ENCODE results near the gene NUCB2. TPM values are rescaled to one million over a fixed set of nuclear protein-coding genes. Genes with fewer than 3 reads are reported as not detected.

The NUCB2 gene
- total and polyA plus RNA-seq, 12 donors: 41.8 to 339 (median 85.5) TPM

DNA sequence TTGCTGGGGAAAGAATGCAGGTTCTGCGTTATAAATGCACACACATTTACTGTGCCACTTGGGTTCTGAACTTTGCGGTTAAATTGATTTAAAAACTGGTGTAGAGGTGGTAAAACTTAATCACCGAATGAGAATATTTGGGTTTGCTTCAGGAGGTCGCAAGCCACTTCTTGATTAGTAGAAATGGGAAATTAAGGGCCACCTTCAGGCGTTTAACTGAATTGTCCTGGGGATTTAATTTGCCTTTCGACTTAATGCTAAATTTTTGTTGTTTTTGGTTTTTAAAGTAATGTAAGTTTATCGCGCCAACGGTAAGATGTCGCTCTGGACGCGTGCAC lies 74.6 kb downstream of the NUCB2 start:
- Histone ChIP-seq H3K36me3 (replicated peaks in 1 of 2) (no peaks in the 10 kb centered on the region), H3K27me3 (no peaks in the 10 kb centered on the region), H3K9me3 (replicated peaks in 1 of 3) (no peaks in the 10 kb centered on the region), H3K27ac (peak overlapping the region in 2 of 5 donors; percentile 46 to 61), H3K4me3 (peak overlapping the region in 2 of 4 donors; percentile 45 to 55), H3K4me1 (replicated peaks in 1 of 2) (peaks cover 8 to 20% of the 10 kb centered on the region in 2 donors)
- DNase-seq: no peak
- intact Hi-C loops (cut with DNase I): loop anchor here in 1 of 2 donors (10.0 kb wide), 1 partner anchor 126 kb away; no protein-coding TSS in a partner anchor
- 20 to 26% (median 25%) methylated on average over 12 of the region's 12 CpGs for WGBS, 4 donors
- TF ChIP-seq POLR2A (IDR thresholded peaks at IDR 0.05) (no peak), CTCF (IDR thresholded peaks at IDR 0.05) (peak in 3 of 6 experiments; percentile 19 to 27 (median 23))

- H3K27ac ChIP-seq: peak within 1 kb of the TSS in 3 of 5 donors; percentile 28 to 84 (median 61)
- H3K9me3 ChIP-seq (replicated peaks in 1 of 3): no peaks in the 10 kb centered on the region
- H3K4me1 ChIP-seq (replicated peaks in 1 of 2): peaks cover 8 to 20% of the 10 kb centered on the region in 2 donors
- no peaks in the 10 kb centered on the region for H3K36me3 ChIP-seq (replicated peaks in 1 of 2)
- no peaks in the 10 kb centered on the region for H3K27me3 ChIP-seq
- peak in 1 of 2 donors; percentile 19 for TF ChIP-seq POLR2A (IDR thresholded peaks at IDR 0.05)
- no peak for TF ChIP-seq CTCF (IDR thresholded peaks at IDR 0.05)
- peak within 1 kb of the TSS in 2 of 4 donors; percentile 45 to 55 for H3K4me3 ChIP-seq
- 1% methylated on average over 28 to 61 of the region's 61 CpGs for WGBS, 4 donors
- intact Hi-C loops (cut with DNase I): loop anchor here in 1 of 2 donors (10.0 kb wide), 1 partner anchor 127 kb away; no protein-coding TSS in a partner anchor
- DNase-seq: peak; percentile 52 to 77 (median 65)
Measured at GRCh38 chr11:17351510-17352176, 75.1 kb downstream of the NUCB2 start, which contains the start of gene NCR3LG1. TSS of gene NCR3LG1 (plus strand) at chr11:17351800. CDS start at chr11:17351970, 170 bp downstream.

DNA sequence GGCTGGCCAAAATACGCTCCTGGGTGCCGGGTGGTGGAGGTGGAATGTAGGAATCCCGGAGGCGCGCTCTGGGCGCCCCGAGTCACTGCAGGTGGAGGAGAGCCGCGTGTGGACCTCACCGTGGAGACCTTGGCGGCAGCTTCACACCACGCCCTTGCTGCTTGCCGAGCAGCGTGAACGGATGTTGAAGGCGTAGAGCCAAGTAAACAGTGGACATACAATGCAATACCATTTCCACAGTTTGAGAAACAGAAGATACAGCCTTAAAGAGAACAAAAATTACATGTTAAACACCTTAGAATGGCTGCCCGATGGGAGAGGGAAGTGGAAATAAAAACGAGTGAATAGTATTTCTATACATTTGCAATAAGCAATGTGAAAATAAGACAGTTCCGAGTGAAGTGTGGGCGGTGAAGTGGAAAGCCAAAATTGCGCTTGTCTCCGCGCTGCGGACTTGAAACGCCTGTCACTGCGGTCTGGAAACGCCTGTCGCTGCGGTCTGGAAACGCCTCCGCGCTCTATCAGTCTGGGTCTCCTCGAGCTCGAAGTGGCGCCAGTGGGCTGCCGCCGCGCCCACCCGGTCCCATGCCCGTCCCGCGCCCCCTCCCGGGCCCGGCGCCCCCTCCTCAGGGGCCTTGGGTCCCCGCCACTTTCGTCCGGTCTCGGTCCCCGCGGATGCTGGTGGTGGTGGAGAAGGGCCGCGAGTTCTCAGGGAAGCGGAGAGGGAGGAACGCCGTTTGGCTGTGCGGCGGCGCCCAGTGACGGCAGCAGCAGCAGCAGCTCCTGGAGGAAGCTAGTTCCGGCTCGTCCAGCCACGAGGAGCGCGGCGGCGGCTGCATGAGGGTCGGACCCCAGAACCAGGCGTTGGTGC lies 76.6 kb downstream of the NUCB2 start:
- peak overlapping the region; percentile 9 to 84 (median 76) for H3K27ac ChIP-seq
- TF ChIP-seq CTCF (IDR thresholded peaks at IDR 0.05) (peak in 1 of 6 experiments; percentile 2), POLR2A (IDR thresholded peaks at IDR 0.05) (peak in 1 of 2 donors; percentile 57)
- peaks cover 8 to 20% of the 10 kb centered on the region in 2 donors for H3K4me1 ChIP-seq (replicated peaks in 1 of 2)
- H3K9me3 ChIP-seq (replicated peaks in 1 of 3): no peaks in the 10 kb centered on the region
- intact Hi-C loops (cut with DNase I): loop anchor here in 1 of 2 donors (10.0 kb wide), 1 partner anchor 128 kb away; no protein-coding TSS in a partner anchor
- H3K27me3 ChIP-seq: no peaks in the 10 kb centered on the region
- peak; percentile 70 to 82 (median 78) for DNase-seq
- H3K36me3 ChIP-seq (replicated peaks in 1 of 2): no peaks in the 10 kb centered on the region
- WGBS, 4 donors: 0 to 1% (median 0%) methylated on average over 26 to 69 of the region's 69 CpGs
- peak overlapping the region in 2 of 4 donors; percentile 45 to 55 for H3K4me3 ChIP-seq
